NCI-H2196 treated with DMSO at 0.1 percent for 48 hours (cell line): ENCODE measurements around the gene TNFRSF4.

Experiments used
- DNase-seq: peaks from one replicate; lab custom pipeline; 2025; ENCODE audit not compliant: unreplicated experiment; lab: John Stamatoyannopoulos, UW

Gene TNFRSF4

DNA sequence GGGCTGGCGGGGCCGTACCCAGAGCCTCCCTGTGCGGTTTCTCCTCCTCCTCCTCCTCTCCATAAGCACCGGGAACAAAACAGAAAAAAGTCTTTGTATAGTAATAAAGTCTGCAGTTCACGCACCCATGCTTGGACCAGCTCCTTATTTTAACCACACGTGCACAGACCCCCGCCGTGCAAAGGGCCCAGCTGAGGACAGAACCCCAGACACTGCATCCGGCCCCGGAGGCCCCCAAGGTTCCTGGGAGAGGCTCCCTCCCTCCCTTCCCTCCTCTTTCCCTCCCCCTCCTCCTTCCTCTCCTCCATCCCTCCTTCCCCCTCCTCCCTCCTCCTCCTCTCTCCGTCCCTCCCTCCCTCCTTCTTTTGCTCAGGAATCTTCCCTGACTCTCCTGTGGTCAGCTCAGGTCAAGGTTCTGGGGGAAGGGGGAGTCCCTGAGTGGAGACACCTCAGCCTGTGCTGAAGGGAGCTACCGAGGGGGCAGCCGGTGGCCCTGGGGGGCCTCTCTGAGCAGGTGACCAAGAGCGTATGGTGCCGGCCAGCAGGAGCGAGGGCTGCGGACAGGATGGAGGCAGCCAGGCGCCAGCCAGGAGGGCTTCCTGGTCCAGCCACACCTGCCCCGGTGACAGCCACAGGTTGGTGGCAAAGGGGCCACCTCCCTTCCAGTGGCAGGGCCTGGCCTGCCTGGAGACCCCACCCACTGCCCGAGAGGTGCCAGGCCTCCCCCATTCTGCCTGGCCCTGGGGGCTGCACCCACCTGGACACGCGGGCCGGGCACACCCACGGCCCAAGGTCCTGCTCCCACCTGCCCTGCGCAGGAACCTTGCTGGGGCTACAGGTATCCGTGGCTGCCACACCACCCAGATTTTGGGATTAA is 43.5 kb downstream of the TNFRSF4 start:
- DNase-seq = no peak

DNA sequence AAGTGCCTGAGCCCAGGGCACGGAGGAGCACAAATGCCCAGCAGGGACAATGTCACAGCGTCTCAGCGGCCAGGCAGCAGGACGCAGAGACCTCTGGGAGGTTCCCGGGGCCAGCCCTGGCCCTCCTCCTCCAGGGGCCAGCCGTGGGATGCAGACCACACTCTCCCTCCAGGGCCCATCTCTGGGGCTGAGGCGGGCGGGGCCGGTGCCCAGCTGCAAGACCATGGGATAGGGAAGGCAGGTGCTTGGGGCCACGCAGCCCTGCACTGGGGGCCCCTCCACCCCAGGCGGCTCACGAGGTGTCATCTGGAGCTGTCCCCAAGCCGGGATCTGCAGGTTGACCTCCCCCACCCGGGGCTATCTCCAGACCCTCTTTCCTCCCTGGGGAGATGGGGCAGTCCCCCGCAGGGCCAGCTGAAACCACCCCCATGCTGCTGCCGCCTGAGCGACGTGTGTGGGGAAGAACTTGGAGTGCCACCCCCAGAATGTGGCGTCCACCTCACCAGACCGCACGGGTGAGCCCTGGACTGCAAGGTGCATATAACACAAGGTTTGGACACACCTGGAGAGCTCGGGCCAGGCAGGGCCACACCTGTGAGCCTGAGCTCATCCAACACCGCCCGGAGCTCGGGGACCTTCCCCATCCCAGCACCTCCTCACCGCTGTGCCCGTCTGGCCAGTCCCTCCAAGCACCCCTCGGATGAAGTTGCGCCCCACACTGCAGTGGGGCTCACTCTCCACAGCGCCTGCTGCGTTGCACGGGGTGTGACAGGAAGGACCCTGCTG is 44.3 kb downstream of the TNFRSF4 start:
- no peak for DNase-seq

DNA sequence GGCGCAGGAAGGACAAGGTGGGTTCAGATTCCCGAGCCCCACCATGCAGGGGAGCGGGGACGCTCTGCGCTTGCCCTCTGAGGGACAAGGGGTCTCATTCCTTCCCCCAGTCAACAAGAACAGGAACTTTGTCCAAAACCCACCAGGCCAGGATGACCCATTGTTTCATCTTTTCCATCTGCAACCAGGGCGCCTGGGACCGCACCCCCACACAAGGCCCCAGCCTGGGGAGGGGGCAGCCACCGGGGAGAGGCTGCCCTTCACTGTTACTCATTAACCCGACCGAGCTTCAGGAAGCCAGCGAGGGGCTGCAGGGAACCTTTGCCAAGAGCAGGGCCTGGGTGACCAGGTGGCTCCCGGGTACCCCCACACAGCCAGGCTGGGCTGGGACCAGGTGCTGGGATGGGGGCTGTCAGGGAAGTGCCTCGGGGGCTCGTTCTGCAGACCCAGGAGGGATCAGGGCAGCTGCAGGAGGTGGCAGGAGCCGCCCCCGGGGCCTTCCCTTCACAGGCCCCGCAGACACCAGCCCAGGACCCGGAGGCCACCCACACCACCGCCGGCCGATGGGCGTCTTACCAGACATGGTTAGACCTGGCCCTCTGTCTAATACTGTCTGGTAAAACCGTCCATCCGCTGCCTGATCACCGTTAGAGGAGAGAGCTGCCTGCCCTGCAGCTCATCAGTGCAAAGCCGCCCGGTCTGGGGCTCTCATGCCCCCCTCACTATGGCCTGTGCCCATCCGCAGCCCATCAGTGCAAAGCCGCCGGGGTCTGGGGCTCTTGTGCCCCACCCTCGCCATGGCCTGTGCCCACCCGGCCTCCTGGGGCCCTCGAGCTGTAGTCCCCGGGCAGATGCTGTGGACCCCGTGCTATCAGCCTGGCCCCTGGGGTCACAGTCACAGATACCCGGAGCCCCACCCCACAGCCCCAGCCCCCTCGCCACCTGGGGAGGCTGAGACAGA is 45.2 kb downstream of the TNFRSF4 start:
- DNase-seq = no peak

DNA sequence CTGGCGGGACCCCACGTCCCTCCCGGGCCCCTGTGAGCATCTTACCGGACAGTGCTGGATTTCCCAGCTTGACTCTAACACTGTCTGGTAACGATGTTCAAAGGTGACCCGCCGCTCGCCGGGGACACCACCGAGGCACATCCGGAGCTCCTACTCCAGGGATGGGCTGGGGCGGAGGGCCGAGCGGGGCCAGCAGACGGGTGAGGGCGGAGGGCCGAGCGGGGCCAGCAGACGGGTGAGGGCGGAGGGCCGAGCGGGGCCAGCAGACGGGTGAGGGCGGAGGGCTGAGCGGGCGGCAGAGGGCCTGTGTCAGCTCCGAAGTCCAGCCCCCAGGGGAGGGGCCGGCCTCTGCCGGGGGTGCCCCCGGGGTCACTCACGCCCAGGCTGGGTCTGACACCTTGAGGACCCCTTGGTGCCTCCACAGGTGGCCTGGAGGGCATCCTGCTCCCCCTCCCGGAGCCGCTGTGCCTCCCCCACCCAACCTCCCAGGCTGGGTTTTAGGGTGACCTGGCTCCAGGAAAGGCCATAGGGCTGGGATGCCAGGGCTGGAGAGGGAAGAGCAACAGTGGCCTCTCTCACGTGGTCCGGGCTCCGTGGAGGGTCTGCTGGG is 46.0 kb downstream of the TNFRSF4 start:
- DNase-seq = no peak

DNA sequence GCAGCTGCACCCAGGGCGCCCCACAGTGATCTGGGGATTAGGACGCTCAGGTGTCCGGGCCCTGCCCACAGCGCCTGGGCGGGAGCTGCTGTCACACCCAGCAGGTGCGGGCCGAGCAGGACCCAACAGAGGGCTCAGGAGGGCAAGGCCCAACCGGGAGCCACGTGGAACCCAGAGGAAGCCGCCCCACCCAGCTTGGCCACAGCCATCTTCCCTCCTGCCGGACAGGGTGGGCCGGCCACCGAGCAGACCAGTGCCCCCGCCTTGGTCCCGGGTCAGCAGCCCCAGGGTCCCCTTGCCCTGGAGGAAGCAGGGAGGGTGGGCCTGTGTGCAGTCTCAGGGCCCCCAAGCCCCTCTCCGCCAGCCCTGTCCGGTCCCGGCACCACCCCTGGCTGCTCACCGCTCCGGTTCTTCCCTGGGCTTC is 46.5 kb downstream of the TNFRSF4 start:
- DNase-seq = no peak

DNA sequence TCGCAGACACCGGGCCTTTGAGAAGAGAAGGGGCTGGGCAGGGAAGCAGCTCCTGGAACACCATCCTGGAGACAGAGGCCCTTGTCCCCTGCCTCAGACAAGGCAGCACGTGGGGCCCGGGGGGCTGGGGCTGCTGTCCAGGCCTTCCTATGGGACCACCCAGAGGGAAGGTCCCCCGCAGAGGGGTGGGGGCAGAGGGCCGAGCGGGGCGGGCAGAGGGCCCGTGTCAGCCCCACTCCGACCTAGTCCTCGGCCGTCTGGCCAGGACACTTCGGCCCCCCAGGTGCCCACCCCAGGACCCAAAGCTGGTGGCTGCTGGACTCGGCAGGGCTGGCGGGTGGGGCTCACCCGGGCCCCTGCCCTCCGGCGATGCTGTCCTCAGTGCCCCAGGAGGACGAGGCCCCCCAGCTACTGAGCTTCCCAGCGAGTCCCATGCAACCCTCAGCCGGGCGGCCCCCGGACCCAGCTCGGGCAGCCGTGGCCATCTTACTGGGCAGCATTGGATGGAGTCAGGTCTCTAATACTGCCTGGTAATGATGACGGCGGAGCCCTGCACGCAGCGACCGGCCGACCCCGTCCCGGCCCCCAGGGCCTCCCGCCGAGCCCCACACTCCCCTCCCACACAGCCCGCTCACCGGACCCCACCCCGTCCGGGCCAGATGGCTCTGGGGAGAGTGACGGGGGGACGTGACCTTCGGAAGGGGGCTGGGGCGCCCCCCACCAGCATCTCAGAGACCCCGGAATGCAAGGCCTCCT is 47.1 kb downstream of the TNFRSF4 start:
- no peak for DNase-seq

DNA sequence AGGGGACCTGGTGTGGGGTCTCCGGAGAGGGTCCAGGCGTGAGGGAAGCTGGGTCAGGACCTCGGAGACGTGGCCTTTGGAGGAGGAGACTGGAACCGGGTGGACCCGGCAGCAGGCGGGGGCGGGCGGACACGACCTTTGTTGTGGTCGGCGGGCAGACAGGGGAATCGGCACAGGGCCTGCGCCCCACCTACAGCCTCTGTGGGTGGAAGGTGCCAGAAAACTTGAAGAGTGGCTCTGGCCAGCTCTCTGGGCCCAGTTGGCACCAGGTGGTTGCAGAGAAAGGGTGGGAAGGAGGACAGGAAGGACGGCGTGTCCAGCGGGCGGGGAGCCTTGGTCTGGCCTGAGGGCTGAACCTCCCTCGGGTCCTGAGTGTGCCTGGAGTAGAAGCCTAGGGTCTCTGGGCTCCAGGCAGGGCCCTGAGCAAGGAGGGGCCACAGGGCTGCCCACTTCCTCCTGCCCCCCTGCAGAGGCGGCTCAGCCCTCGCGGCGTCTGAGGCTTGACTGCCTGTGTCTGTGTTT is 48.0 kb downstream of the TNFRSF4 start:
- DNase-seq = no peak

DNA sequence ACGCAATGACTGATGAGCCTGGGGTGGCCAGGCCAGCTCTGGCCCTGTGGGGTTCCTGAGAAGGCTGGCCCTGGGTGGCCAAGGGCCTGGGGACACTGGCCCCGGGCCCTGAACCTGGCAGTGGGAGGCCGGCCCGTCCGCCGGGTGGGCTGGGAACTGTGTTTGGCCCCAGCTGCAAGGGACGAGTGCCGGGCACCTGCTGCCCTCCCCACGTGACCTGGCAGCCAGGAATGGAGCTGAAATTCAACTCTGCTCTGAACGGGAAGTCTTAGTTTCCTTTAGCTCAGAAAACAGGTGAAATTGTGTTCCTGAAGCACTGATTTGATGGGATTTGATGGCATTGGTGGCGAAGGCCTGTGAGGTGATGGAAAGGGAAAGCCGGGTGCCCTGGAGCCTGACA is 48.5 kb downstream of the TNFRSF4 start:
- peak; percentile 37 for DNase-seq

DNA sequence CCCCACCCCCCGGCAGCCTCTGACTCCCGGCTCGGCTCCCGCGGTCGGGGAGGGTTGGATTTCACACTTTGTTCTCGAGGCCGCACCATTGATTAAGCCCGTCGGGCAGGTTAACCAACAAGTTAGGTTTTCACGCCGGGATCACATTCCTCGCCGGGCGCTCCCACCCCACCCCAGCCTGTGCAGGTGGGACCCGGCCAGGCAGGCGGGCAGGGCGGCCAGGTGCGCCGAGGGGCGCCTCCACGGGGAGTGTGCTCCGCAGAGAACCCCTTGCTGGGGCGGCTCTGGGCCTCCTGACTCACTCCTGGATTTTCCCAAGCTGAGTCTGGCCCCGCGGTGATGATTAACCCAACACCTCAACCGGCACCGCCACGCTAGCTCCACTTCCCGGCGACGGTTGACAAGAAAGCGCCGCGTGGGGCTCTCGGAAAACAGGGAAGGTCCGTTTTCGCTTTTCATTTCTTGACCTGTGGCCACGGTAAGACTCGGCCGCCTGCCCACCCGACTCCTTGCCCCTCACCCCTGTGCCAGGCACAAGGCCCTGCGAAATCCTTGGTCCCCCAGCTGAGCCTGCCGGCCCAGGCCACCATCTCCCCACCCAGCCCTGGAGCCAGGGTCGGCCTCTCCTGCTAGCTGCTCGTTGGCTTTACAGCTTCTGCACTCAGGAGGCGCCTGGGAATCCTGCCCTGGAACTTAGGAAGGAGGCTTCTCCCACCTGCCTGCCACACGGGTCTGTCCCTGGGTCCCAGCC is 49.1 kb downstream of the TNFRSF4 start:
- DNase-seq = no peak

DNA sequence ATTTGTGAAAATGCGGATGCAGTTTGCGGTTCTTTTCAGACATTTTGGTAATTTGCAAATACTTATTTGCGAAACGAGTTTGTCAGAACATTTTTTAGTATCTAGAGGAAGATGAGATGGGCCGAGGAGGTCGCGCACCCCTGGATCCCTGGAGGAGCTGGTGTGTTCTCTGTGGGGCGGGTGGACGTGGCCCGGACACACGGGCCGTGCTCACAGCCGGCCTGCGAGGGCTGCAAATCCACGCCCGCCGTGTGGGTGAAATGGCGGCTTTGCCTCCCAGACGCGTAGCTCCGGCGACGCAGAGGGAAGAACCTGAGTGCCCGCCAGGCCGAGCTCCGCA is 49.6 kb downstream of the TNFRSF4 start:
- DNase-seq = no peak

DNA sequence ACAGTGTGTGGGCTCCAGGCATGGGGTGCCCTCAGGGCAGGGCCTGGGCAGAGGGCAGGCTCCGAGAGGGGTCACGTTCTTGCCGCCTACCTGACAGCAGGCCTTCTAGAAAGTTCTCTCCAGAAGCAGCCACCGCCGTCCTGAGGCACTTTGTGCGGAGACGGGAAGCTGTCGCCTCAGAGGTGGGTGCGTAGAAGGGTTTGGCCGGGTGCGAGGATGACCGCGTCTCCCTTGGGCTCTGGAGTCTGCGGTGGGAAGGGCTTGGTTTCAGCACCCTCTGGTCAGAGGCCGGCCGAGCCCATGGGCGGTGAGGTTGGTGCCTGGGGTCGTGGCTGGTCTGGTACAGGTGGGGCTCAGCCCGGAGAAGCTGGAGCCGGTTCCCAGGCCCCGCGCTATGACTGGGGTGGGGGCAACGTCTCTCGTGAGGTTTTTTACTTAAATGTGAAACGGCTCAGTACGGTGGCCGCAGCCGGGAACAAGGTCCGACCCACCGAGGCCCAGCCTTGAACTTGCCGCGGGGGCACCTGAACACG is 50.3 kb downstream of the TNFRSF4 start:
- DNase-seq = no peak

DNA sequence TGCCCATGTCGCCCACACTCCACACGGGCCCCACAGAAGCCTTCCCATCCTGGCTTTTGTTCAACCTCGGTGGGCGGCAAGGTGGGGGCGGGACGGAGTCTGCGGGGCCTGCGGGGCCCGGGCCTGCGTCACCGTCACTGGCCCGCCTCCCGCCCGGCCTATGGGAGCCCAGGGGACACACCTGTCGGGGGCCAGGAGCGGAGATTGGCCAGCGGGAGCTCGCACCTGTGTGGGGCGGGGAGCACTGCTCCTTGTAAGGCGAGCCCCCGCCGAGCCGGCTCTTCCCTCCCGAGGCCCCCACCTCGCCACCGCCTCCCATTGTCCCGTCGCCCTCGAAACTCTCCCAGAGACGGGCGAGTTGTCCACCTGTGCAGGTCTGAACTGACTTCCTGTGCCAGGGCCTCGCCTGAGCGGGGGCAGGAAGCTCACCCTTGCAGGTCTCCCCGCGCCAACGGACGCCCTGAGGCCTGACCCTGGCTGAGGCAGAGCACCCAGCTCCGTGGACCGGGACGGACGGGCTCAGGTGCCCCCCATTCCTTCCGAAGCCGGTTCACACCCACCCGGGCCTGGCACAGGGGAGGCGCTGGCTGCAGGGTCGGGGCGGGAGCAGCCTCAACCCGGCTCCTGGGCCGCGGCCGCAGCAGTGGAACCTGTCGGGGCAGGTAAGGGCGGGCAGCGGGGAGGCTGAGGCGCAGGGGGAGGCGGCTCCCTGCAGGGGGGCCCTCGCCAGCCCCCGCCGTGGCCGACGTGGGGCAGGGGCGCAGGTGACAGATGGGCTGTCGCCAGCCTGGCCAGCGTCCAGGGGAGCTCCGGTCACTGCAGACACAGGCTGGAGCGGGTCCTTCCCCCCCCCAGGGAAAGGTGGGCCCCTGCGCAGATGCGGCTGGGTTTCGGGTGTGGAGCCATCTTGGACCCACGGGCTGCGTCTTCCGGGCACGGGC is 51.1 kb downstream of the TNFRSF4 start:
- DNase-seq = peak; percentile 91

DNA sequence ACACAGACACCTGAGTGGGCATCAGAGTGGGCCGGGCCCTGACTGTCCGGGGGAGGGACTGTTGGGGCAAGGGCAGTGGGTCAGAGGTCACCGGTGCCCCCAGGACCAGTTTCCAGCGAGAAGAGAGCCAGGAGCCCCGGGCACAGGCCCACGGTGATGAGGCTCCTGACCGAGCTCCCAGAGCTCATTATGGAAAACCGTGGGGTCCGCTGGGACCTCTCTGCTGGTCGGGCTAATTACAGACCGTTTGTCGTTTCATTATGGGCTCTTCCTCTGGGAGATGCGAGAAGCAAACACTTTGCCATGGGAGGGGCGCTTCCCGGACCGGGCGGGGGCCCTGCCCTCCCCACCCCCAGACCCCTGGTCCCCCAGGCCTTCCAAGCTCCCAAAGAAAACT is 52.3 kb downstream of the TNFRSF4 start:
- no peak for DNase-seq
